T follicular helper cell (primary cell): ENCODE results near the gene MARCO.

Experiments used
- DNase-seq: peaks from one replicate; pipeline ENCODE4 v3.0.0-alpha.2; 2020; ENCODE audit warnings: low read depth

Gene MARCO

GRCh38 chr2:119040730-119041129, 98.7 kb downstream of the MARCO start:
- no peak for DNase-seq
